Stimulated activated CD4-positive, alpha-beta T cell treated with anti-CD3 and anti-CD28 coated beads, Interleukin-4, amount 100 ng/mL, for 24 hours (primary cell): Measurements from ENCODE around the gene C14orf119.
A peak's percentile ranks its signal among the peaks of the same experiment; 100 is the strongest.

Experiments used
- DNase-seq: peaks from one replicate; pipeline ENCODE4 v3.0.0-alpha.2; 2020

Gene C14orf119

DNA sequence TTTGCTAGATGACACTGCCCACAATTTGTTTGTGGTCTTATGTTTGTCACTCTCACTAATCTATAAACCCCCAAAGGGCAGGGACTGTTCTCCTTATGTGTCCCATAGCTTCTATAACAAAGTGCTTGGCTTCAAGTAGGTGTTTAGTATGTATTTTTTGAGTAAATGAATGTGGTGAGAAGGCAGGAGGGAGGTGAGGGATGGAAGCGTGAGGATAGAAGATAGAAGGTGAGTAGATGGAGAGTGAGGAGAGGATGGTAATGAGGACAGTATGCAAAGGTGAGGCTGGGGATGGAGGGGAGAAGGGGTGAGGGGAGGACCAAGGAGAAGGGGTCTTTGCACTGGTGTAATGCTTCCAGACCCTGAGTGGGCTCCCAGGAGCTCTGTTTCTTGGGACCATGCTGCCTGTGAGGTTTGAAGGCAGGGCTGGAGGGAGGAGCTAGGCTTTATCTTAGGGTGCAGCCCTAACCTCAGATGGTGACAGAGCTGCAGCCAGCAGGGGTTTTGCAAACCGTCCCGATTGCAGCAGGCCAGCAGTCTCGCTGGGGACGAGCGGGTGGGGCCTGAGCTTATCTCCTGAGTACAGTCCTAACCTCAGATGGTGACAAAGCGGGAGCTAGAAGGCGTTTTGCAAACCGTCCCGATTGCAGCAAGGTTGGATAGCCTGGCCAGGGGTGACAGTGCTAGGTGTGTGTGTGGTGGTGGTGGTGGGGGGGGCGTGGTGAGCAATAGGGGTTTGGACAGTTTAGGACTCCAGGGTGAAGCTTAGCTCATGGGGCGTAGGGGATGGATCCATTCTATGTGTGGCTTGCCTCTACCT lies 17.3 kb downstream of the C14orf119 start:
- DNase-seq = no peak

DNA sequence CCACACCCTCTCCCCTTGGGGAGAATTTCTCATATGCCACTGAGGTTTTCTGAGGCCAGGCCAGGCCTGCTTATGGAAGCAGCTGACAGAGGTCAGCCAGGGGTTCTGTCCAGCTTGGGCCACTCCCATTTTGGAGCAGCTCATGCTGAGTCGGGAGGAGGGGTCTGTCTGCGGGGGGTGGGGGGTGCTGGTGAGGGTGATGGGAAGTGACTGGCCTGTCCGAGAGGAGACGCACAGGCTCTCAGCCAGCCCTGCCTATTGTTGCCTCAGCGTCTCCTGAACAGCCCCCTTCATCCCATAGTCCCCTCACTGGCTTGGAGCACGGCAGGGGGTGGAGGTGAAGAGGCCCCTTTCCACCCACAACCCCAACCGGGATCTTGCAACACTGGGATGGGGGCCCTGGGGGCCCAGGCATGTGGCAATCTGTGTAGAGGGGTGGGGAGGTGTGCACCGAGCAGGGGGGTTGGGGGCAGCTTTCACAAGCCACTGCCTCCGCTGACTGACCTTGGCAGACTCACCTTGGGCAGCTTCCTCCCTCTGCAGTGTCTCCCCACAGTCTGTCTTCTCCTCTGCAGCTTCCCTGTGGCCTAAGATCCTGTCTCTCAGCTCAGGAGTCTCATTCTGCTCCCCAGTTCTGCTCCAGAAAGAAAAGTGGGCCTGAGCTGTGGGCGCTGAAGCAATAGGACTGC lies 18.3 kb downstream of the C14orf119 start:
- no peak for DNase-seq

DNA sequence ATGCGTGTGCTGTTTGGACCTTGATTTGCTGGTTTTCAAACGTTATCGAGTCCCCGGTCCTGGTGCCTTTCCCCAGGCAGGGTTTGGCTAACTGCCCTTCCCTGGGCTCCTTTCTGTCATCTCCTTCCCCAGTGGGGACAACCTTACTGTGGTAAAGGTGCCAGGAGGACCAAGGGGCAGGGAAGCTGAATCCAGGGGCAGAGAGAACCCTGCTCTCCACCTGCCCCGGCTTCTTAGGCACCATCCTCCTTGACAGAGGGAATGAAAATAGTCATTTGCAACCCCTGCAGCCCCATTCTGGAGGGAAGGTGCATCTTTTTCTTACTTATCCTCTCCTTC lies 18.8 kb downstream of the C14orf119 start:
- no peak for DNase-seq

DNA sequence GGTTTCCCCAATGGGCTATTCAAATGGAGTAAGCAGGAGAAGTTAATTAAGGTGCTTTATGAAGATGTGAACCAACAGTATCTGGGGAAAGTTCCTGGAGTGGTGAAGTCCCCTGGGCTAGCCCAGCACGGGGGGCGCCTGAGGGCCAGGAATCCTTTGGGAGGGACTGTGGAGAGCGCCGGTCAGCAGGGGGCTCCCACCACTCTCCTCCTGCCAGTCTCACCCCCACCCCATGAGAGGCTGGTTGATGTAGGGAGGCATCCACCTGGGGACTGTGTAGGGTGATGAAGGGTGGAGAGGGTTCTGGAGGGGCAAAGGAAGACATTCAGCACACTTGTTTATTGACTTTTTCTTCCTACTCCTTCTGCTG lies 19.3 kb downstream of the C14orf119 start:
- no peak for DNase-seq

DNA sequence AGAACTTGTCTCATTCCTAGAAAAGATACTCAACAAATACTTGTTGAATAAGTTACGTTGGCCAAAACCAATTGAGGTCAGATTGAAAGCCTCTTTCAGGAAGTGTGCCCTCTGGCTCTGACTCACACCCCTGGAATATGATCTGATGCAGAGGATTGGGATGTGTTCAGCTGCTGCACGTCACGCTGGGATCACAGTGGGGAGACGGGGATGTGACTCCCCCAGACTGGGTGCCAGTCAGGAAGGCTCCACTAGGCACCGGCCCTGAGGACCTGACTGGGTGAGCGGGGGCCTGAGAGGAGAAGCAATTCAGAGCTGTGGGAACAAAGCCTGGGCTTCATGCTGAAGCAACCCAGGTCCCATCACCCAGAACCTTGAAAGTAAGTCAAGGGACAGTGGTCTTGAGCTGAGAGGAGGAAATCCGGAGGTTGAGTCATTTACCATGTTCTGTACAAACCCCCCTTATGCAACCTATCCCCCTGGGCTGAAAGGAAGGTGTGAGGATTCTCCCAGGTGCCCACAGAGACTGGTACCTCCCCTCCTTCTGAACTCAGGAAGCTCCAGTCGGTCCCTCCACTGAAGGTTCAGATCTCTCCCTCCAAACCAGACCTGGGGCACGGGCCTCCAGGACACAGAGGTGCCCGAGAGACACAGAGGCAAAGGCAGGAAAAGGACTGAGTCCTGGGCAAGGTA lies 19.9 kb downstream of the C14orf119 start:
- DNase-seq = no peak

DNA sequence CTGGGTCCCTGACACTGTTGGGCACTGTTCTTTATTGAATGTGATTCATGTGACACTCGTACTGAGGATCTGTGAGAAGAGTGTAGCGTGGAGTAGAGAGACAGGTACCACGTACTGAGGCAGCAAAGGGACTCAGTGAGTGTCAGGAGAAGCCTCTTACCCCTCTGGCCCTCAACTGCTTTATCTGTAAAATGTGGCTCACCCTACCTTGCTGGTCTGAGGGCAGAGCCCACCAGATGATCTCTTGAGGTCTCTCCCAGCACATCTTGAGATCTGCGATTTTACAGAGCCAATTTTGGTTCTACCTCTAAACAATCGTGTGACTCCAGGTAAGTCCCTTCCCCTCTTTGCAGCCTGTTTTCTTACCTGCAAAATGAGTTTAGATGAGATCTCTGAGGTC lies 20.6 kb downstream of the C14orf119 start:
- no peak for DNase-seq

DNA sequence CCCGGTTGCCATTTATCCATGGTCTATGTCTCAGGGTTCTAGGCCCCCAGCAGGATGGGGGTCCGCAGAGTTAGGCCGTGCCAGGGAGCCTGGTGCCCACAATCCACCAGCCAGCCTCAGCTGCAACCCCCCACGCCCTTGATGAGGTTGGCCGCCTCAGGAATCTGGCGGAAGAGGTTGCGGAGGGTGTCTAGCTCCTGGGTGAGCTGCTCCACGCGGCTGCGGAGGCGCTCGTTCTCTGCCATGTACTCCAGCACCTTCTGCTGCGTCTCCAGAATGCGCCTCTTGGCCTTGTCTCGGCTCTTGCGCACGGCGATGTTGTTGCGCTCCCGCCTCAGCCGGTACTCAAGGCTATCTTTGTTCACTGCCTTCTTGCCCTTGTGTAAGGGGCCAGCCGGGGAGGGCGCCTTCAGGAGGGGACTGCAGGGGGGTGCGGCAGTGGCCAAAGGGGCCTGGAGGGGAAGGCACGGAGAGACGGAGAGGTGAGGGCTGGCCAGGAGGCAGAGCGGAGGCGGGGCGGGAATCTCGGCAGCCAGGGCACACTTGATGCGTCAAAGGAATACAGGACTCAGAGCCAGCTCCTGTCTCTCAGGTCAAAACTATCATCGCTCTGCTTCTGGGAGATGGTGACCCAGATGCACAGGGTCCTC lies 22.2 kb downstream of the C14orf119 start:
- no peak for DNase-seq

DNA sequence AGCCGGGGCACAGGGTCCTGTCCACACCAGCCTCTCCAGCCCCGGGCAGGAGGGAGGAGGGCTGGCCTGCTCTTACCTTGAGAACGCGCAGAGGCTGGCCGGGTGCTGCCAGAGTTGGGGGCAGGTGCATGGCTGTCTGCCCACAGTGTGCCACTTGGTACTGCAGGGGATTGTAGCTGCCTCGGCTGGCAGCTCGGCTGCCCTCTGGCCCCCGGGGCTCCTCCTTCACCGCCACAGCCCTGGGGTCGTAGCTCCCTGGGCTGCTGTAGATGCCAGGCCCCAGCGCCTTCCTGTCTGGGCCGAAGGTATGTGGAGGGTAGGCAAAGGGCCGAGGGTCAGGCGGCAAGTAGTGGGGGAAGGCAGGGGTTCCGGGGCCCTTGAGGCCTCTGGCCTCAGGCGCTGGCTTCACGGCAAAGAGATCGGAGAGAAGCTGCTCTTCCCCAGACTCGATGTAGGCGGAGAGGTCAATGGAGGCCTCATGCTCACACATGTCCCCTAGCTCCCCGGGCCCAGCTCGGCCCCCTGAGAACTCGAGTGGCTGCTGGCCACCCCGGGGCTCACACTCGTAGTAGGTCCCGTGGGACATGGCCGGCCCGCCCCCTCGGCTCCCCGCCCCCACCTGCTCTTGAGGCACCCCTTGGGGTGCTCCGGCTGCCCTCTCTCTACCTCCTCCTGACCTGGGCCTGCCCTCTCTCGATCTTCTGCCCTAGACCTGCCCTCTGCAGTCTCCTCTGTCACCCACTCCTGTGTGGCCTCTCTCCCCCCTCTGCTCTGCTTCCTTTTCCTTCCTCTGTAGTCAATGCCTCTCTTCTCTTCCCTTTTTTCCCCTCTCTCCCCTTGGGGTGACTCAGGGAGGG lies 23.4 kb downstream of the C14orf119 start, which contains the start of gene CEBPE:
CEBPE (minus strand) TSS at position 750 of the 857 bp plus-strand sequence; CDS start at position 586, 164 bp downstream.
- DNase-seq = no peak

DNA sequence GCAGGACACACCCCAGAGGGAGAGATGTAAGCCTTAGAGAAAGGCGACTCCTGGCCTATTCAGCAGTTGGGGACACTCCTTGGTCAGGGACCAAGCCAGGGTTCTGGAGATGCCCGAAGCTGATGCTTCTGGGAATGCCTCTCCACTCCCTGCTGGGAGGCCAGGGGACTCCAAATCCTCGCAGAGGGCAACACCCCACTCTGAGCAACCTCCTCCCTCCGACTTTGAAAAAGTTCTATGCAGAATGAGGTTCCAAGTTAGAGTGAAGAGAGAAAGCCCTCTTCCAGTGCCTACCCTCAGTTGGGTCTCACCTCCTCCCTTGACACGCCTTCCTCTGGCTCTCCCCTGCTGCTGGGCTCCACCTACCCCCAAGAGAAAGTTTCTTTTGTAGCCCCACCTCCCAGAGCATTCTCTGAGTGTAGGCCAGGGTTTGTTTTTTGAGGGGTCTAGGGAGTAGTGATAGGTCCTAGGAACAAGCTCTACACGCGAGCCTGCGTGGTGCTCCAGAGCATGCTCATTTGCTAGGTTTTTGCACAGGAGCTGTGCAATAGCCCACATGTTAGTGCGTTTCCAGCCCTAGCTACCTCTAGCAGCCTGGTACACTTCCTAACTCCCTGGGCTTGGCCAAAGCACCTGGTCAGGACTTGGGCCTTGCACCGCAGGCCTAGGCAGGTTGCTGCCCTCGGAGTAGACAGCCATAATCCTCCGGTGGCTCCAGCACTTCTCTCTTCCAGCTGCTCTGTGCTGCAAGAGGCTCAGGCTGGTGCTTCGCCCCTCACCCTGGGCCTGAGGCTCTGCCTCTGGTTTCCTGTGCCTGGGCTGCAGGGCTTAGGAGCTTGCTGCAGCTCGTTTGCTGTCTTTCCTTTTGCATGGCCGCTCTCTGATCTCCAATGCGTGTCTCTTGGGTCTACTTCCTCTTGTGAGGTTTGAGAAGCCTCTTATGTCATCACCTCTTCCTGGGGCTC lies 24.3 kb downstream of the C14orf119 start:
- DNase-seq = no peak

DNA sequence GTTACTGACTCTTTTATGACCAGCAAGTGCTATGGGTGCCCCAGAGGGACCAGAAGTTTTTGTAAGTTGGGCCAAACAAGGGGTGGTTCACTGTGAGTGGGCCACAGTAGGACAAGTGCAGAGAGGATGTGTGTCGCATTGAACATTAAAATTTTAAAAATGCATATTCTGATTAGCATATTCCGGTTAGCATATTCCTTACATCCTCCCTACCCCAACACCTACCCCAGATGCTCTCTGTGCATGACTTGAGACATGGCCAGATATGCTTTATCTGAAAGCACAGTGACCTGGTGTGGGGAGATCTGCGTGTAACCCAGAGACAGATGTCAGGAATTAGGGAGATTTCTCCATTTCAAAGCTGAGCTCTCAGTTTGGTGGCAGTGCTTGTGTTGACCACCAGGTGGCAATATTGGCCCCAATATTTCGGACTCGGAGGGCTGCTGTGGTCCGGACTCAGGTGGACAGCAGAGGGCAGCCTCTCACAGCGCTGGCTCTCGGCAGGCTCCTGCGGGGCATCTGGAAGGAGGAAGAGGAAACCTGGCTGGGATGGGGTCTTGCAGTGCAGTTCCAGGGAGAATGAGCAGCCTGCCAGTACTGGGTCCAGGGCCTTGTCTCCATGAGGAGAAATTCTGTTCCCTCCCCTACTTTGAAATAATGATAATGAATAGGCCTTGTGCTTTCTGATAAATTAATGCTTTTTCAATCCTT lies 25.4 kb downstream of the C14orf119 start:
- peak; percentile 85 for DNase-seq

DNA sequence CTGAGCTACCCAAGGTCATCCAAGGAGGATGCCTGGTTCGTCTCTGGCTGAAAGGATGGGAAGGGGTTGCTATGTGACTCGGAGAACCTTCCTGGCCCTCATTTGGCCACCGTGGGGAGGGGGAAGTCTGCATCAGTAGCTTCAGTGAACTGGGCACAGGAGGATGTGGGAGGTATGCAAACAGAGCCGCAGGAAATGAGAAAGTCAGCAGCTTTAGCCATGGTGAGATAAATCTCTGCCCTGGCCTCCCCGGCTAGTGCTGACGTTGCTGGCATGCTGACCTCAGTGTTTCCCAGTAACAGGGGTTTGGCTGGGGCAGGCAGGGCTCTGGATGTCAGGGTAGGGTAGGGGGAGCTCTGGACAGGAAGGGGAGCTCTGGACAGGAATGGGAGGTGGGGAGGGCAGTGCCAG lies 26.1 kb downstream of the C14orf119 start:
- DNase-seq = no peak

DNA sequence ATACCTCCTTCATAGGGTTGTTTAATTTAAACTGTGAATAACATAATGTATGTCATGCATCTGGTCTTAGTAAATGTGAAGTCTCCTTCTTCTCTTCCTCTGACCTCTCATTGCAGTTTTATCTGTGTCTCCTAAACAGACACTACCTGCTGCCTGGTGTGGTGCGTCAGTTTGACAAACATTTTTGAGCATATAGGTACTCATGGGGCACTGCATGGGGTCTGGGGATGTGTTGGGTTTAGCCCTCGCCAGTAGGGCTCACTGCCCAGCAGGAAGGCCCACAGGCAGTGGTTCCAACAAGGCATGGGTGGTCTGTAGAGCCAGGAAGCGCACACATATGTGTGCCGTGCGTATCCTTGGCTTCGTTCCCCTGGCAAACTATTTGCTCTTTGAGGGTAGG lies 26.8 kb downstream of the C14orf119 start:
- DNase-seq = no peak

DNA sequence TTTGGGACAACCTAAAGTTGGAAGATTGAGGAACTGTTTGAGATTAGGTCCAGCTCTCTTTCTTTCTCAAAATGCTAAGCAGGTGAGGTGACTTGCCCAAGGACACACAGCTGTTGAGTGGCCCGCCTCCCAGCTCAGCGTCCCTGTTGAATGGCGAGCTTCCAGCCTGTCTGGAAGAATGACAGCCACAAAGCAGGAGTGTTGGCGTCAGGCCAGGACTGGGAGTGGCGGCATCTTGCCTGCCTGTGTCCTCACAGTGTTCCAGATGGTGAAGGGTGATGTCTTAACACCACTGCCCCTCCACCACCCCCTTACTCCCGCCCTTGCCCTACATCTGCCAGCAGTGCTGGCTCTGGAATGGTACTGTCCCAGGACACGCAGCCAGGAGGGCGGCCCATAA lies 28.1 kb downstream of the C14orf119 start:
- DNase-seq = no peak

DNA sequence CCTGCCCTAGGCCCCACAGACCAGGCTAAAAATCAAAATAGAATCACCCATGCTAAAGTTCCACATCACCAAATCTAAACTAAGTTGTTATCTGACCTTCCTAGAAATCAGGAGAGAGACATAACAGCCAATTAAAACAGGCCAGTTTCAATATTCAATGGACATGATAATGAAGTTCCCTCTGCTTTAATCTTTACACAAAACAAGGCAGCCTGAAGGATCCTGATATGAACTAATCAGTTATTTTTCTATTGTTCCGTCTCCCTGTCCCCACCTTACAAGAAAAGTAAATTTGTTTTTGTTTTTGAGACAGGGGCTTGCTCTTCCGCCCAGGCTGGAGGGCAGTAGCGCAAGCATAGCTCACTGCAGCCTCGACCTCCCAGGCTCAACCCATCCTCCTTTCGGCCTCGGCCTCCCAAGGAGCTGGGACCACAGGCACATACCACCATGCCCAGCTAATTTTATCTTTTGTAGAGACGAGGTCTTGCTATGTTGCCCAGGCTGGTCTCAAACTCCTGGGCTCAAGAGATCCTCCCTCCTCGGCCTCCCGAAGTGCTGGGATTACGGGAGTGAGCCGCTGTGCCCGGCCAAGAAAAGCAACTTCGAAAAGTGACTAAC lies 29.1 kb downstream of the C14orf119 start:
- DNase-seq = no peak

DNA sequence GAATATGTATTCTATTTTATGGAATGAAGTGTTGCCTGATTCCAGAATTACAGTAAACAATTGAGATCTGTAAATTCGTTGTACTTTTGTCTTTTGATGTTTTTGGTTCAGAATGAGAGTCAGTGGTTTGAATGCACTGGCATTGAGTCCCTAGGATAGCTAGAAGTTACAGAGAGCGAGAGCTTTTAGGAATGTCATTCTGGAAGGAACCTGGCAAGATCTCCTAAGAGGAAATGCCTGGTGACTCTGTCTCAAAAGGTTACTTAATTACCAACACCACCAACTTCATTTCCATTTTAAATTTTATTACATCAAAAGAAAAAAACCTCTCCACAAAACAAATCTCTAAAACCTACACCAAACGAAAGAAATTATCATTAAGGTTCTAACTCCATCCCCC lies 29.7 kb downstream of the C14orf119 start:
- DNase-seq = no peak

DNA sequence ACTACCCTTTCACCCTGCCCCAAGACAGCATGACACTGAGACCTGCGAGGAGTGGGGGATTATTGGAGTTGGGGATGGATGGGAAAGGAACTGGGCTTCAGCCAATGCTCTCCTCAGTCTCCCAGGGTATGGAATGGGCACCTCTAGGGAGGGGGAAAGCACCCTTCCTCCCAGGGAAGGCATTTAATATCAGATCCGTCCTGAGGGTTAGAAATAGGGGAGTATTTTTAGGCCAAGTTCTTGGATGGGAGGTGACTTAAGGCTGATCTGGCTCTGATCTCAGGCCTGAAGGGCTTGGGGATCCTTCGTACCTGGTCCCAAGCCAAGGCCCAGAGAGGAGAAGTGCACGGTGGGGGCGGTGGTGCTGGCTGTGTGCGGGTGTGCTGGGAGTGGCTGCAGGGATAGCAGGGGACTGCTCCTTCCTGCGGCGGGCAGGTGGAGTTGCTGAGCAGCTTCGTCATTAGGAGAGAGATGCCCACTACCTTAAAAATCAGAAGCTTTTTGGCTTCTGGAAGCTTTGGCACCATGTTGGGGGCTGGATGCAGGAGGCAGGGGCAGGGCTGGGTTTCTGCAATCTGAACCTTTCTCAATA lies 30.7 kb downstream of the C14orf119 start:
- no peak for DNase-seq

DNA sequence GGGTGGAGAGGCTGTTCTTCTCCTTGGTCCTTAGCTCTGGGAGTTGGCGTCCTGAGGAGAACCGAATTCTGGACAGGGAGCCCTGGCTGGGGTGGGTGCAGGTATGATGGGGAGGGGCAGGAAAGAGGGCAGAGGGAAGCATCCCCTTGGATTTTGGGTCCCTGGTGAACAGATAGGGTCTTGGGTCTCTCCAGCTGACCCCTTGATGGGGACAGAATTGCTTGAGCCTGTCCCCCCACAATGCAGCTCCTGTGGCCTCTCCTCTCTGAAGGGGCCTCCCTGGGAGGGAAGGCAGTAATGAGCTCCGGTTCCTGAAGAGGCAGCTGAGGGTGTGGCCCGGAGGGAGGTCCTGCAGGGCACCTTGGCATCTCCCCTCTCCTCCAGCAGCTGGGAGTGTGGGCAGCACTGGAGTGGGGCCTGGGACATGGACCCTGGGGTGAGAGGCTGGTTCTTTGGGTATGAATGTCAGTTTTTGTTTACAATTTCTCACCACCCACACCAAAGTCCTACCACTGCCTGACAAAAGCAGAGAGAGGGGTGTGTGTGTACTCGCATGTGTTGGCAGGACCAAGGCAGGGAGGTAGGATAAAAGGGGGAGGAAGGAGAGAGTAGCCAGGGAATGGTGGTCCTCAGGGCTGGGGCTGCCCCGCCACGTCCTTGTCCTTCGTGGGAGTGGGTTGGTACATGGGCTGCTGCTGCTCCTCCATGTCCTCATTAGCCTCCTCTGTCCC lies 31.4 kb downstream of the C14orf119 start:
- no peak for DNase-seq

DNA sequence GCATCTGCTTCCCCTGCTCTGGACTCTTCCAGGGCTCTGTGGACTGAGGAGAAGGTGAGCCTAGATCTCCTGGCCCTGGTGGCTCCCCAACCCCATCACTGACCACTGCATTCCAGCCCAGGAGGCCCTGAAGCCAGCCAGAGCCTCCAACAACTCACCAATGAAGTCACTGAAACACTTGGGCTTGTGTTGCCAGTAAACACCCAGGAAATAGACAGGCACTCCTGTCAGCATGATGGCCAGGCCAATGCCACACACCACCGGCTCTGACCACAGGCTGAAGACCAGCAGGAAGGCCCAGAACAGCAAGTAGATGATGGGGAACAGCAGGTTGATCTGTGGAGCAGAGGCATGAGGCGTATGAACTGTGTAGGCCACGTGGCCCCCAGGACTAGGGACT lies 32.6 kb downstream of the C14orf119 start:
- no peak for DNase-seq
